Stomach (tissue), 9 donors: ENCODE measurements around the gene AP1S3. TPM values are rescaled to one million over a fixed set of nuclear protein-coding genes. Genes with fewer than 3 reads are reported as not detected.

ENCODE experiments used
- DNase-seq, 2 donors: peaks; one replicate each; pipeline versions ENCODE4 v3.0.0 to v3.0.0-alpha.2; 2013 to 2019
- H3K27ac ChIP-seq, 5 donors: fragments of 200-600 bp in 4 of 5; sonication (generic) in 4 of 5; one replicate each; pipeline ENCODE4 v1.5.1; 2013 to 2019; ENCODE audit warnings: mild to moderate bottlenecking in 1 of 5, moderate library complexity in 1 of 5
- H3K27me3 ChIP-seq, 3 donors: fragments of 200-600 bp; sonication (generic); one replicate each; pipeline ENCODE4 v1.5.1; 2017 to 2019; ENCODE audit warnings: mixed run types in 1 of 3
- H3K36me3 ChIP-seq, 4 donors: fragments of 200-600 bp; sonication (generic); 1 replicate in 3 of 4; 2 replicates in 1 of 4; pipeline ENCODE4 v1.5.1; 2016 to 2019
- H3K4me1 ChIP-seq, 4 donors: fragments of 200-600 bp; sonication (generic); one replicate each; pipeline ENCODE4 v1.5.1; 2016 to 2019
- H3K4me3 ChIP-seq, 4 donors: fragments of 200-600 bp; sonication (generic) in 3 of 4; one replicate each; pipeline ENCODE4 v1.5.1; 2016 to 2019; ENCODE audit warnings: mild to moderate bottlenecking in 1 of 4
- H3K9me3 ChIP-seq, 4 donors: fragments of 200-600 bp; sonication (generic); one replicate each; pipeline ENCODE4 v1.5.1; 2016 to 2019
- EP300 ChIP-seq: sonication (generic); formaldehyde crosslinking; IDR thresholded peaks from one replicate; pipeline ENCODE4 v1.6.1; 2017; ENCODE audit warnings: antibody characterized with exemption
- POLR2A ChIP-seq, 4 donors: fragments of 450-650 bp; IDR thresholded peaks; one replicate each; pipeline ENCODE4 v1.6.1; 2016; ENCODE audit warnings: antibody characterized with exemption in 4 of 4, control low read depth in 2 of 4, mild to moderate bottlenecking in 1 of 4, moderate library complexity in 1 of 4
- POLR2AphosphoS5 ChIP-seq, 3 donors: sonication (generic); formaldehyde crosslinking; IDR thresholded peaks; one replicate each; pipeline ENCODE4 v1.6.1; 2016; ENCODE audit warnings: antibody characterized with exemption in 3 of 3
- WGBS, 5 donors: extraction: QIAGEN DNeasy Blood & Tissue Kit in 3 of 5; methylation state at CpG; one replicate each; pipeline versions ENCODE4 v1.1.5 to v1.1.7; 2013 to 2018; 5-methylcytosine and 5-hydroxymethylcytosine counted together
- intact Hi-C: fragments of 100-400 bp; cut with DNase I; formaldehyde crosslinking; loops from one replicate; pipeline ENCODE4 v1.15.1; 2023; ENCODE audit warnings: low total_unique reads
- polyA plus RNA-seq, 3 donors: library from polyadenylated mRNA; stranded (reverse); fragments of 200-250 nt; gene quantifications; one replicate each; pipeline ENCODE4 v1.2.3, GENCODE V29; 2013
- total RNA-seq, 5 donors: library from RNA; depleted of rRNA; stranded (reverse); fragments of >200 nt; gene quantifications; one replicate each; pipeline versions ENCODE4 v1.1.0 to v1.2.3, GENCODE V29; 2014 to 2016
- TF ChIP-seq, protein P1 (sequence below), 7 experiments: fragments of 450-650 bp in 4 of 7; fragments of 200-600 bp in 3 of 7; sonication (generic) in 3 of 7; IDR thresholded peaks; one replicate each; pipeline ENCODE4 v1.5.1; 2016 to 2019; ENCODE audit warnings: antibody characterized with exemption in 7 of 7, control low read depth in 2 of 7, mild to moderate bottlenecking in 1 of 7
- donor health status: healthy with polysubstance abuse.
- donor health status: Bipolar disorder and iron deficiency.
- donor health status: healthy.

AP1S3 gene
- total and polyA plus RNA-seq, 8 donors = 1.5 to 18.2 (median 6.1) TPM; not detected in 2

DNA sequence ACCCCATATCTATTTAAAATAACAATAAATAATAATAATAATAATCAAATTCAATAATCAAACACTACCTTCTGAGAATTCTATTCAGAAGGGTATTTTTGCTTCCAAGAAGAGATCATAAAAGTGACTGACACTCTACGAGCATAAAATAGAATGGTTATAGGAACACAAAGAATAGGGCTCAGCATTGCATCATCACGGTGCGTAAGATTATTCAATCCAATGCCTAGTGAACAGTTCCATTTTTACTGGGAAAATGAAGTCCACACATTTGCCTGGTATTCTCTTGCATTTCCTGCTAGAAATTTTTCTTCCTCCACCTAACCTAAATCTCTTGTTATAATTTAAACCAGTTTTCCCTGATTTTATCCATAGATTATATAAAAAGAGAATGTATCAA is 55.8 kb downstream of the AP1S3 start:
- H3K27ac ChIP-seq = no peak overlapping the region
- no peak overlapping the region for H3K4me3 ChIP-seq
- H3K27me3 ChIP-seq = no peaks in the 10 kb centered on the region
- no peaks in the 10 kb centered on the region for H3K9me3 ChIP-seq
- TF ChIP-seq POLR2AphosphoS5 (IDR thresholded peaks at IDR 0.05) (no peak), EP300 (no peak), POLR2A (IDR thresholded peaks at IDR 0.05) (no peak)
- TF ChIP-seq, protein P1, sequence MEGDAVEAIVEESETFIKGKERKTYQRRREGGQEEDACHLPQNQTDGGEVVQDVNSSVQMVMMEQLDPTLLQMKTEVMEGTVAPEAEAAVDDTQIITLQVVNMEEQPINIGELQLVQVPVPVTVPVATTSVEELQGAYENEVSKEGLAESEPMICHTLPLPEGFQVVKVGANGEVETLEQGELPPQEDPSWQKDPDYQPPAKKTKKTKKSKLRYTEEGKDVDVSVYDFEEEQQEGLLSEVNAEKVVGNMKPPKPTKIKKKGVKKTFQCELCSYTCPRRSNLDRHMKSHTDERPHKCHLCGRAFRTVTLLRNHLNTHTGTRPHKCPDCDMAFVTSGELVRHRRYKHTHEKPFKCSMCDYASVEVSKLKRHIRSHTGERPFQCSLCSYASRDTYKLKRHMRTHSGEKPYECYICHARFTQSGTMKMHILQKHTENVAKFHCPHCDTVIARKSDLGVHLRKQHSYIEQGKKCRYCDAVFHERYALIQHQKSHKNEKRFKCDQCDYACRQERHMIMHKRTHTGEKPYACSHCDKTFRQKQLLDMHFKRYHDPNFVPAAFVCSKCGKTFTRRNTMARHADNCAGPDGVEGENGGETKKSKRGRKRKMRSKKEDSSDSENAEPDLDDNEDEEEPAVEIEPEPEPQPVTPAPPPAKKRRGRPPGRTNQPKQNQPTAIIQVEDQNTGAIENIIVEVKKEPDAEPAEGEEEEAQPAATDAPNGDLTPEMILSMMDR (IDR thresholded peaks at IDR 0.05) = no peak
- H3K36me3 ChIP-seq = peaks cover 0 to 7% (median 1%) of the 10 kb centered on the region in 4 donors
- intact Hi-C loops = no loop called here
- DNase-seq = no peak
- 94 to 95% (median 95%) methylated on average over 3 of the region's 3 CpGs for WGBS, 5 donors
- no peaks in the 10 kb centered on the region for H3K4me1 ChIP-seq

- no peaks in the 10 kb centered on the region for H3K9me3 ChIP-seq
- intact Hi-C loops = no loop called here
- peak in 1 of 2 donors; percentile 41 for DNase-seq
- H3K4me3 ChIP-seq = no peak overlapping the region
- no peaks in the 10 kb centered on the region for H3K4me1 ChIP-seq
- H3K27me3 ChIP-seq = no peaks in the 10 kb centered on the region
- WGBS, 5 donors = 72 to 81% (median 77%) methylated on average over 7 of the region's 7 CpGs
- H3K27ac ChIP-seq = no peak overlapping the region
- TF ChIP-seq, protein P1 (IDR thresholded peaks at IDR 0.05) = peak in 4 of 7 experiments; percentile 14 to 21 (median 19)
- TF ChIP-seq EP300 = no peak
- peaks cover 0 to 23% (median 18%) of the 10 kb centered on the region in 4 donors for H3K36me3 ChIP-seq
Measured at GRCh38 chr2:223779877-223780276, 57.5 kb downstream of the AP1S3 start.

DNA sequence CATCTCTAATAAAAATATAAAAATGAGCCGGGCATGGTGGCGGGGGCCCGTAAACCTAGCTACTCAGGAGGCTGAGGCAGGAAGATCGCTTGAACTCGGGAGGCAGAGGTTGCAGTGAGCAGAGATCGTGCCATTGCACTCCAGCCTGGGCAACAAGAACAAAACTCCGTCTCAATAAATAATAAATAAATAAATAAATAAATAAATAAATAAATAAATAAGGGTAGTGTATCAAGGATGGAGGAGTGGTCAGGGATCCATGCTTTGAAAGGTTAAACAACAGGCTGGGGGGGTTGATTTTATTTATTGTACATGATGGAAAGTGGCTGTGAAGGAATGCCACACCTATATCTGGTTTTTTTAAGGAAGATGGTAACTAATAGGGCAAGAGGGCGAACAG is 63.2 kb downstream of the AP1S3 start:
- no peaks in the 10 kb centered on the region for H3K27me3 ChIP-seq
- TF ChIP-seq, protein P1 (IDR thresholded peaks at IDR 0.05) = no peak
- TF ChIP-seq EP300 (no peak), POLR2A (IDR thresholded peaks at IDR 0.05) (no peak), POLR2AphosphoS5 (IDR thresholded peaks at IDR 0.05) (no peak)
- no peaks in the 10 kb centered on the region for H3K4me1 ChIP-seq
- 74 to 98% (median 83%) methylated on average over 8 of the region's 8 CpGs for WGBS, 5 donors
- no peak overlapping the region for H3K4me3 ChIP-seq
- H3K27ac ChIP-seq = no peak overlapping the region
- intact Hi-C loops = no loop called here
- H3K9me3 ChIP-seq = no peaks in the 10 kb centered on the region
- peaks cover 0 to 32% (median 25%) of the 10 kb centered on the region in 4 donors for H3K36me3 ChIP-seq
- DNase-seq = no peak

DNA sequence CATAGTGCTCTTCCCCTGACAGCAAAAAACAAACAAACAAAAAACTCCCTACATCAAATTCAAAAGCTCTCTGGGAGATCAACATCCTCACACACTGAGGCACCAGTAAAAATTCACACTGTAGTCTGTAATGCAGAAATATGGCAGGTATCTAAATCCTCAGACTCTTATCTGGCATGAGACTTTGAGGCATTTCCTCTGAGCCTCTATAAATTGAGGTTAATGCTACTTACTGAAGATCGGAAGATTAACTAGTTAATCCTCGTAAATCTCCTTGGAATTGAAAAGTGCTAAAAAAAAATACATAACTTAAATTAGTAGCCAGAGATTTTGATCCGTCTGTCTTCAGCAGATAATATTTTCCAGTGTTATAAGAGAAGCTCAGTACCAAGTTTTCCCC is 65.0 kb downstream of the AP1S3 start:
- Histone ChIP-seq H3K4me3 (no peak overlapping the region), H3K36me3 (peaks cover 0 to 33% (median 27%) of the 10 kb centered on the region in 4 donors), H3K27ac (no peak overlapping the region), H3K27me3 (no peaks in the 10 kb centered on the region), H3K9me3 (no peaks in the 10 kb centered on the region), H3K4me1 (no peaks in the 10 kb centered on the region)
- no peak for DNase-seq
- TF ChIP-seq, protein P1 (IDR thresholded peaks at IDR 0.05) = no peak
- TF ChIP-seq POLR2A (IDR thresholded peaks at IDR 0.05) (no peak), POLR2AphosphoS5 (IDR thresholded peaks at IDR 0.05) (no peak), EP300 (no peak)
- intact Hi-C loops = no loop called here
- 83 to 90% (median 90%) methylated on average over 3 of the region's 3 CpGs for WGBS, 5 donors
